Measurements from ENCODE around the gene GAK. TPM values are rescaled to one million over a fixed set of nuclear protein-coding genes. Genes with fewer than 3 reads are reported as not detected.

Gene GAK
- polyA plus RNA-seq, 1 of the 3 experiments (the other 2 are of a cell fraction), result 35.9 TPM

- TF ChIP-seq MXI1 (IDR thresholded peaks at IDR 0.05; ENCODE audit: low read depth, low read length) (no peak), TCF12 (IDR thresholded peaks at IDR 0.05) (no peak), MAX (IDR thresholded peaks at IDR 0.05; ENCODE audit: low read depth) (no peak), JUND (IDR thresholded peaks at IDR 0.05) (no peak)
Measured at GRCh38 chr4:911871-912490, 20.1 kb downstream of the GAK start (continued).

GRCh38 chr4:911221-911751 is 20.8 kb downstream of the GAK start:
- H3K4me1 ChIP-seq (ENCODE audit: control insufficient read depth in 1 of 2, insufficient read depth in 2 of 2, low read depth in 1 of 2, low read length in 1 of 2), result no peaks in the 10 kb centered on the region
- H3K4me2 ChIP-seq, result no peak overlapping the region
- no peaks in the 10 kb centered on the region for H3K9me2 ChIP-seq
- no peaks in the 10 kb centered on the region for H3F3A ChIP-seq (replicated peaks; ENCODE audit: insufficient read depth)
- H3K4me3 ChIP-seq (ENCODE audit: low read depth in 2 of 2, low read length in 1 of 2), result no peak overlapping the region
- ChIA-PET POLR2A (no interaction called here), CTCF (no interaction called here)
- 98% methylated on average over 13 of the region's 23 CpGs for WGBS (ENCODE audit: low lambda C conversion rate)
- peaks cover 28% of the 10 kb centered on the region for H4K20me1 ChIP-seq (ENCODE audit: insufficient read depth)
- no peak overlapping the region for H3K27ac ChIP-seq (ENCODE audit: low read depth in 2 of 2, low read length in 1 of 2)
- H3K9me3 ChIP-seq, result no peaks in the 10 kb centered on the region
- H3K36me3 ChIP-seq (replicated peaks in 1 of 2; ENCODE audit: control insufficient read depth in 1 of 2, insufficient read depth in 2 of 2, low read length in 1 of 2), result peaks cover 0 to 34% of the 10 kb centered on the region in 2 experiments
- H3K27me3 ChIP-seq (ENCODE audit: insufficient read depth), result no peaks in the 10 kb centered on the region
- no peak overlapping the region for H2AFZ ChIP-seq (ENCODE audit: low read depth)
- TF ChIP-seq EZH2phosphoT487 (IDR thresholded peaks at IDR 0.05; ENCODE audit: borderline replicate concordance, low read depth), result no peak
- no peak for TF ChIP-seq YY1 (IDR thresholded peaks at IDR 0.05; ENCODE audit: low read depth)
- DNase-seq, result no peak
- peaks cover 29% of the 10 kb centered on the region for H3K79me2 ChIP-seq (ENCODE audit: insufficient read depth)
- H3K9ac ChIP-seq, result no peak overlapping the region

- peaks cover 22% of the 10 kb centered on the region for H3K79me2 ChIP-seq (ENCODE audit: insufficient read depth)
Measured at GRCh38 chr4:910366-911091, 21.6 kb downstream of the GAK start.

More at GRCh38 chr4:910366-911091, 21.6 kb downstream of the GAK start:
- no peaks in the 10 kb centered on the region for H3K4me1 ChIP-seq (ENCODE audit: control insufficient read depth in 1 of 2, insufficient read depth in 2 of 2, low read depth in 1 of 2, low read length in 1 of 2)
- no peak for DNase-seq
- no peak overlapping the region for H3K9ac ChIP-seq
- H3K4me3 ChIP-seq (ENCODE audit: low read depth in 2 of 2, low read length in 1 of 2), result no peak overlapping the region
- H3K27me3 ChIP-seq (ENCODE audit: insufficient read depth), result no peaks in the 10 kb centered on the region
- H3F3A ChIP-seq (replicated peaks; ENCODE audit: insufficient read depth), result peaks cover 7% of the 10 kb centered on the region
- TF ChIP-seq TAF1 (IDR thresholded peaks at IDR 0.05; ENCODE audit: borderline replicate concordance, low read depth, low read length), result no peak
- no peak for TF ChIP-seq RXRA (IDR thresholded peaks at IDR 0.05; ENCODE audit: borderline replicate concordance, low read depth)
- TF ChIP-seq YY1 (IDR thresholded peaks at IDR 0.05; ENCODE audit: low read depth), result no peak
- TF ChIP-seq SMC3 (IDR thresholded peaks at IDR 0.05; ENCODE audit: low read depth, low read length), result no peak
- no peak for TF ChIP-seq GATA2 (CRISPR knock-in tag; IDR thresholded peaks at IDR 0.05)
- no peak for TF ChIP-seq CHD2 (IDR thresholded peaks at IDR 0.05; ENCODE audit: low read length, partially characterized antibody)
- TF ChIP-seq MAX (IDR thresholded peaks at IDR 0.05; ENCODE audit: low read depth), result no peak
- TF ChIP-seq RFX5 (IDR thresholded peaks at IDR 0.05; ENCODE audit: low read length), result no peak
- no peak for TF ChIP-seq GABPA (IDR thresholded peaks at IDR 0.05; ENCODE audit: low read depth)
- no peak for TF ChIP-seq FOXJ3 (CRISPR knock-in tag; IDR thresholded peaks at IDR 0.05)
- TF ChIP-seq TCF12 (IDR thresholded peaks at IDR 0.05), result no peak
- TF ChIP-seq ELF1 (IDR thresholded peaks at IDR 0.05), result no peak
- H4K20me1 ChIP-seq (ENCODE audit: insufficient read depth), result peaks cover 23% of the 10 kb centered on the region
- no peaks in the 10 kb centered on the region for H3K9me2 ChIP-seq
- no peak overlapping the region for H3K27ac ChIP-seq (ENCODE audit: low read depth in 2 of 2, low read length in 1 of 2)
- 96% methylated on average over 20 of the region's 26 CpGs for WGBS (ENCODE audit: low lambda C conversion rate)
- ChIA-PET POLR2A (no interaction called here), CTCF (no interaction called here)
- H3K36me3 ChIP-seq (replicated peaks in 1 of 2; ENCODE audit: control insufficient read depth in 1 of 2, insufficient read depth in 2 of 2, low read length in 1 of 2), result peaks cover 0 to 34% of the 10 kb centered on the region in 2 experiments
- no peak overlapping the region for H3K4me2 ChIP-seq
- no peak overlapping the region for H2AFZ ChIP-seq (ENCODE audit: low read depth)
- H3K9me3 ChIP-seq, result no peaks in the 10 kb centered on the region

Measured in SK-N-SH (cell line).